Testis (tissue), 3 donors: Measurements from ENCODE around the gene SLC25A20. TPM values are rescaled to one million over a fixed set of nuclear protein-coding genes. Genes with fewer than 3 reads are reported as not detected.
A peak's percentile ranks its signal among the peaks of the same experiment; 100 is the strongest.
"Not testable (repeated sequence)": the region's sequence is repeated elsewhere in the genome, so short reads cannot be mapped to it uniquely, and the experiment has no call there.

Experiments used
- DNase-seq: peaks from one replicate; pipeline ENCODE4 v3.0.0-alpha.2; 2019
- H3K27ac ChIP-seq, 2 donors: fragments of 200-600 bp; sonication (generic); one replicate each; pipeline ENCODE4 v1.5.1; 2019
- H3K27me3 ChIP-seq: fragments of 200-600 bp; sonication (generic); one replicate; pipeline ENCODE4 v1.5.1; 2019
- H3K36me3 ChIP-seq: fragments of 200-600 bp; sonication (generic); one replicate; pipeline ENCODE4 v1.5.1; 2017; ENCODE audit warnings: low read depth; ENCODE audit errors: missing control alignments
- H3K4me1 ChIP-seq: fragments of 200-600 bp; sonication (generic); one replicate; pipeline ENCODE4 v1.5.1; 2019
- H3K4me3 ChIP-seq, 2 donors: fragments of 200-600 bp; sonication (generic); one replicate each; pipeline ENCODE4 v1.5.1; 2017 to 2019
- H3K9me3 ChIP-seq: fragments of 200-600 bp; sonication (generic); one replicate; pipeline ENCODE4 v1.5.1; 2017
- POLR2A ChIP-seq: fragments of 450-650 bp; IDR thresholded peaks from one replicate; pipeline ENCODE4 v1.6.1; 2017; ENCODE audit warnings: antibody characterized with exemption, mild to moderate bottlenecking, moderate library complexity
- WGBS, 2 donors: methylation state at CpG; one replicate each; pipeline ENCODE4 v1.1.5; 2018; 5-methylcytosine and 5-hydroxymethylcytosine counted together
- intact Hi-C: fragments of 100-400 bp; cut with DNase I; formaldehyde crosslinking; loops from one replicate; pipeline ENCODE4 v1.15.1; 2023; ENCODE audit warnings: low total_unique reads
- polyA plus RNA-seq: library from polyadenylated mRNA; stranded (reverse); fragments of 350-450 nt; fragmentation: Illumina TruSeq; extraction: RNeasy Lipid Tissue Mini Kit (QIAGEN cat#74804); gene quantifications from one replicate; pipeline ENCODE4 v1.2.3, GENCODE V29; 2014; ENCODE audit warnings: low read depth, low replicate concordance; ENCODE audit not compliant: insufficient read depth
- total RNA-seq, 2 donors: library from RNA; depleted of rRNA; stranded (reverse); fragments of >200 nt; gene quantifications; one replicate each; pipeline ENCODE4 v1.2.3, GENCODE V29; 2016
- TF ChIP-seq, protein P1 (sequence below), 3 experiments: fragments of 450-650 bp in 2 of 3; fragments of 200-600 bp in 1 of 3; sonication (generic) in 1 of 3; IDR thresholded peaks; one replicate each; pipeline ENCODE4 v1.5.1; 2016 to 2019; ENCODE audit warnings: antibody characterized with exemption in 3 of 3, mild to moderate bottlenecking in 2 of 3, moderate library complexity in 1 of 3

The SLC25A20 gene
- total and polyA plus RNA-seq, 3 donors from 2014 or later = 13.0 to 19.6 (median 15.7) TPM

DNA sequence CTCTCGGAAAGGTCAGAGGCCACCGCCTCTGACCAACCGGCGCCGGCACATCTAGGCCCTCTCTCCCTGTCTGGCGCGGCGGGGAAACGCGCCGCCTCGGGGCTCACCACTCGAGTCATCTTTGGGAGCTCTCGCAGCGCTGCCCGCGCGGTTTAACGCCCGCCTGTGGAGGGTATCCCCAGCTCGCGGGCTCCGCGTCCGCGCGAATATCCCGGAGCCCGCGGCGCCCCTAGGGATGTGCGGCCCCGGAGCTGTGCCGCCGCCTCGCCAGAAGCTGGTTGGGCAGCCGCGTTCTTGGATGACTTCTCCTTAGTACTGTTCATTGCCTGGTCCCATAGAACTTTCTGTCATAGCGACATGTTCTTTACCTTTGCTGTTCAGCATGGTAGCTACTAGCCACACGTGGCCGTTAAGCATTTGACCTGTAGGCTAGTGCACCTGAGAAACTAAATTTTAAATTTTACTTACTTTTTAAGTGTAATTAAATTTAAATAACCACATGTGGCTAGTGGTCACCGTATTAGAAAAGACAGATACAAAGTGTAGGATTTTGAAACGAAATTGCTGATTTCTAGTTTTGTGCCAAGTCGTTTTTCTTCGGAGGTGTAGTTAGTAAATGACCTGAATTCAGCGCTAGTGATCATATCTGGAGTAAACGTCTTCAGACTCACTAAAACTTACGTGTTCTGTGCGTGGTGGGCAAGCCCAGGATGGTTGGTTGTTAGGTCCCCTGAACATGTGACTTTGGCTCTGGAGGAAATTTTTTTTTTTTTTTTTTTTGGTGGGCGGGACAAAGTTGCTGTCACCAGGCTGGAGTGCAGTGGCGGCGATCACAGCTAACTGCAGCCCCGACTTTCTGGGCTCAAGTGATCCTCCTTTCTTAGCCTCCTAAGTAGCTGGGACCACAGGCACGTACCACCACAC, 20.8 kb upstream of the SLC25A20 start:
- WGBS, 2 donors = 0 to 2% methylated on average over 41 to 54 of the region's 54 CpGs
- peaks cover 5% of the 10 kb centered on the region for H3K4me1 ChIP-seq
- intact Hi-C loops = no loop called here
- no peak for TF ChIP-seq POLR2A
- TF ChIP-seq, protein P1, sequence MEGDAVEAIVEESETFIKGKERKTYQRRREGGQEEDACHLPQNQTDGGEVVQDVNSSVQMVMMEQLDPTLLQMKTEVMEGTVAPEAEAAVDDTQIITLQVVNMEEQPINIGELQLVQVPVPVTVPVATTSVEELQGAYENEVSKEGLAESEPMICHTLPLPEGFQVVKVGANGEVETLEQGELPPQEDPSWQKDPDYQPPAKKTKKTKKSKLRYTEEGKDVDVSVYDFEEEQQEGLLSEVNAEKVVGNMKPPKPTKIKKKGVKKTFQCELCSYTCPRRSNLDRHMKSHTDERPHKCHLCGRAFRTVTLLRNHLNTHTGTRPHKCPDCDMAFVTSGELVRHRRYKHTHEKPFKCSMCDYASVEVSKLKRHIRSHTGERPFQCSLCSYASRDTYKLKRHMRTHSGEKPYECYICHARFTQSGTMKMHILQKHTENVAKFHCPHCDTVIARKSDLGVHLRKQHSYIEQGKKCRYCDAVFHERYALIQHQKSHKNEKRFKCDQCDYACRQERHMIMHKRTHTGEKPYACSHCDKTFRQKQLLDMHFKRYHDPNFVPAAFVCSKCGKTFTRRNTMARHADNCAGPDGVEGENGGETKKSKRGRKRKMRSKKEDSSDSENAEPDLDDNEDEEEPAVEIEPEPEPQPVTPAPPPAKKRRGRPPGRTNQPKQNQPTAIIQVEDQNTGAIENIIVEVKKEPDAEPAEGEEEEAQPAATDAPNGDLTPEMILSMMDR (IDR thresholded peaks at IDR 0.05) = no peak
- no peaks in the 10 kb centered on the region for H3K27me3 ChIP-seq
- H3K9me3 ChIP-seq = no peaks in the 10 kb centered on the region
- DNase-seq = peak; percentile 44
- no peaks in the 10 kb centered on the region for H3K36me3 ChIP-seq
- H3K4me3 ChIP-seq = peak overlapping the region; percentile 83 to 91
- H3K27ac ChIP-seq = peak overlapping the region; percentile 84 to 97

DNA sequence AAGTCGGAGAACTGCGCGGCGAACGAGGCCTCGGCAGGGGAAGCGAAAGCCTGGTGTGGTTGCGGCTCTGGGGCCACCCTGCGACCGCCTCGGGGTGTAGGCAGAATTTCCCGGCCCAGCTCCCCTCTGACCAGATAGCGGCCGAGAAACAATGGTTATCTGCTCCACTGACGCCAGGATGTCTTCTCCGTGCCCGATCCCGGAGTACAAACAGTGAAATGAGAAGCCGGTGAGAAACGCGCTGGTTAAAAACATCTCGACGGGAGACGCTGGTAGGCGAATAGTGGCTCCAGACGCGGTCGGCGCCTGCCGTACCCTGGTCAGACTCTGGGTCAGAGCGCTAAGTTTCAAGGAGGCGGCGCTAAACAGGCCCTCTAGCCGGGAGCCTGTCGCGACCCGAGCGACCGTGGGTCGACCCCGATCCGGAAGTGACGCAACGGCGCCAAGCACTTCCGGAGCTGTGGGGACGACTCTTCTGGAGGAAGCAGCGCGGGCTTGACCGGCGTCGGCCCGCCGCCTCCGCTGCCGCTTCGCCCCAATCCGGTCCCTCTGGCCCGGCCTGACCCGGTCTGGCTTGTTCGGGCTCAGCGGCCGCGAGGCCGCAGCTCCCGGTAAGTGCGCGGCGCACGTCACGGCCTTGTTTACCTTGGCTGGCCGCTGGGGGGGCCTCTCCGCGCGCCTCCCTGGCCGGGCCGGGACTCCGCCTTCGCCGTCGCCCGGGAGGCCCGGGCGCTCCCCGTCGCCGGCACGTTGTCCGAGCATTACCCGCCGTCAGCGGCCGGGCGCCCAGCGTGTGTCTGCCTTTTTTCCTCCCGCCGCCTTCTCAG, 19.9 kb upstream of the SLC25A20 start, which contains the start of gene ARIH2:
Gene ARIH2 (plus strand): TSS at position 455 of the 827 bp plus-strand sequence. CDS start 8,717 bp downstream, outside the sequence.
- Histone ChIP-seq H3K4me3 (peak within 1 kb of the TSS; percentile 83 to 91), H3K4me1 (peaks cover 5% of the 10 kb centered on the region), H3K36me3 (no peaks in the 10 kb centered on the region), H3K27ac (peak within 1 kb of the TSS; percentile 84 to 97), H3K27me3 (no peaks in the 10 kb centered on the region), H3K9me3 (no peaks in the 10 kb centered on the region)
- TF ChIP-seq, protein P1 (IDR thresholded peaks at IDR 0.05) = peak; percentile 0 to 15 (median 15)
- TF ChIP-seq POLR2A = no peak
- 0 to 1% methylated on average over 28 to 69 of the region's 97 CpGs for WGBS, 2 donors
- peak; percentile 95 for DNase-seq
- intact Hi-C loops = no loop called here

DNA sequence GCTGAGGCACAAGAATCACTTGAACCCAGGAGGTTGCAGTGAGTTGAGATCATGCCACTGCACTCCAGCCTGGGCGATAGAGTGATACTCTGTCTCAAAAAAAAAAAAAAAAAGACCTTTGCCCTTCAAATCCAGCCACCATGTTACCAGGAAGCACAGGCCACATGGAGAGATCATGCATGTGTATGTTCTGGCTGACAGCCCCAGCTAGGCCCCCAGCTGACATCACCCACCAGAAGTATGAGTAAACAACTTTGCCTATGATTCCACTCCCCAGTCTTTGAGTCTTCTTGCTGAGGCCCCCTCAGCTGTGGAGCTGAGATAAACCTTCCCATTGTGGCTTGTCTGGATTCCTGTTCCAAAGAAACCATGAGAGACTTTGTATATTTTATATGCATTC, 16.6 kb upstream of the SLC25A20 start:
- peaks cover 5% of the 10 kb centered on the region for H3K4me1 ChIP-seq
- 71 to 92% methylated on average over 1 of the region's 1 CpG for WGBS, 2 donors
- intact Hi-C loops = no loop called here
- no peaks in the 10 kb centered on the region for H3K9me3 ChIP-seq
- H3K27ac ChIP-seq = no peak overlapping the region
- no peaks in the 10 kb centered on the region for H3K36me3 ChIP-seq
- H3K4me3 ChIP-seq = no peak overlapping the region
- no peak for DNase-seq
- no peaks in the 10 kb centered on the region for H3K27me3 ChIP-seq
- TF ChIP-seq POLR2A = no peak
- TF ChIP-seq, protein P1 (IDR thresholded peaks at IDR 0.05) = no peak

DNA sequence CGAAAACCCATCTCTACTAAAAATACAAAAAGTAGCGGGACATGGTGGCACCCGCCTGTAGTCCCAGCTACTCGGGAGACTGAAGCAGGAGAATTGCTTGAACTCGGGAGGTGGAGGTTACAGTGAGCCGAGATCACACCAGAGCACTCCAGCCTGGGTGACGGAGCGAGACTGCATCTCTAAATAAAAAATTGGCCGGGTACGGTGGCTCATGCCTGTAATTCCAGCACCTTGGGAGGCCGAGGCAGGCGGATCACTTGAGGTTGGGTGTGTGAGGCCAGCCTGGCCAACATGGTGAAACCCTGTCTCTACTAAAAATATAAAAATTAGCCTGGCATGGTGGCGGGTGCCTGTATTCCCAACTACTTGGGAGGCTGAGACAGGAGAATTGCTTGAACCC, 8.3 kb upstream of the SLC25A20 start:
- H3K36me3 ChIP-seq, H3K27ac ChIP-seq, intact Hi-C loops, H3K9me3 ChIP-seq, H3K4me1 ChIP-seq, H3K4me3 ChIP-seq, H3K27me3 ChIP-seq, DNase-seq: not testable (repeated sequence)
- WGBS, 2 donors = 92 to 94% methylated on average over 13 of the region's 13 CpGs

DNA sequence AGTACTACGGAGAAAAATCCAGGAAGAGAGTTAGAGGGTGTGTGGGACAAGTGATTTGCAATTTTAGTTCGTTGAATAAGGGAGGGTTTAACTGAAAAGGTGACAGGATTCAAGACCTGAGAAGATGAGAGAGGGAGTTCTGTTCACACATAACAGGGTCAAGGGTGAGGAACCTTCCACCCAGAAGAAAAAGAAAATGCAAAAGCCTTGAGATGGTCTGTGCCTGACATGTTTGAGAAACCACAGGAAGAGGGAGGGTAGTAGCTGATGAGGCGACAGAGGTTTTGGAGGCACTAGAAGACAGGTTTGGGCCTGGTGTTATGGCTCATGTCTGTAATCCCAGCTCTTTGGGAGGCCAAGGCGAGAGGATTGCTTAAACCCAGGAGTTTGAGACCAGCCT, 591 bp upstream of the SLC25A20 start:
- no peaks in the 10 kb centered on the region for H3K9me3 ChIP-seq
- H3K4me1 ChIP-seq = peaks cover 7% of the 10 kb centered on the region
- DNase-seq = no peak
- intact Hi-C loops = no loop called here
- H3K27ac ChIP-seq = peak overlapping the region in 1 of 2 donors; percentile 35
- H3K36me3 ChIP-seq = no peaks in the 10 kb centered on the region
- TF ChIP-seq, protein P1 (IDR thresholded peaks at IDR 0.05) = no peak
- TF ChIP-seq POLR2A = no peak
- H3K4me3 ChIP-seq = peak overlapping the region in 1 of 2 donors; percentile 69
- no peaks in the 10 kb centered on the region for H3K27me3 ChIP-seq
- WGBS, 2 donors = 61 to 77% methylated on average over 4 of the region's 4 CpGs
